Muscle of back (tissue), 11 donors: ENCODE data around the gene GBF1. TPM values are rescaled to one million over a fixed set of nuclear protein-coding genes. Genes with fewer than 3 reads are reported as not detected.
"Not testable (repeated sequence)": the region's sequence is repeated elsewhere in the genome, so short reads cannot be mapped to it uniquely, and the experiment has no call there.

Source experiments
- DNase-seq, 3 donors: peaks; one replicate each; pipeline versions ENCODE4 v3.0.0 to v3.0.0-alpha.2; 2013
- polyA plus RNA-seq, 10 donors: library from polyadenylated mRNA; unstranded; fragments of 120-200 nt; gene quantifications; one replicate each; pipeline ENCODE4 v1.2.1, GENCODE V29; 2013; ENCODE audit not compliant: insufficient read length in 10 of 10

Gene GBF1
- polyA plus RNA-seq, 10 donors: 41.2 to 56.6 (median 51.1) TPM

DNA sequence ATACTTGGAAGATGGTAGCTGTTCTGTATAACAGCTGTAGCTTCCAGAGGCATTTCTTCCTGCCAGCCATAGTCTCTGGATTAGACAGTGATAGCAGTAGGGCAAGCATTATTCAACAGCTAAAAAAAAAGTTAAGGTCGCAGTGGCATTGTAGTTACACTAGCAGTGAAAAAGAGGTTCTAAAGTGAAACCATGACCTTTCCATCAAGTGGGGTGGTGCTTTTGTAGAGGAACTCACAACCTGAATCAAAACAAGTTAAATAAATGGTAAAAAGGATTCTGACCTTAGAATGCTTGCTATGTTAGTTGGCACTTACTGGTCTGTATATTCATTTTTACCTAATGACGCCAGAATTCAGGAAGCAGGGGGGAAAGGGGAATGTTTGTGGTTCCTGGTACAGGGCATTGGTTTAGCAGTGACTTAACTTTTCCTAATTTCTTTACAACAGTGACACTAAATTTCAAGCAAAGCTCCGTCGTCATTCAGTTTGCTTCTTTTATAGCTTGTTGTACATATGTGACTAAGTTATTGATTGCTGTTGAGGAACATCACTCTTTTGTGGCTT, 55.0 kb downstream of the GBF1 start:
- peak in 1 of 3 donors; percentile 23 for DNase-seq

DNA sequence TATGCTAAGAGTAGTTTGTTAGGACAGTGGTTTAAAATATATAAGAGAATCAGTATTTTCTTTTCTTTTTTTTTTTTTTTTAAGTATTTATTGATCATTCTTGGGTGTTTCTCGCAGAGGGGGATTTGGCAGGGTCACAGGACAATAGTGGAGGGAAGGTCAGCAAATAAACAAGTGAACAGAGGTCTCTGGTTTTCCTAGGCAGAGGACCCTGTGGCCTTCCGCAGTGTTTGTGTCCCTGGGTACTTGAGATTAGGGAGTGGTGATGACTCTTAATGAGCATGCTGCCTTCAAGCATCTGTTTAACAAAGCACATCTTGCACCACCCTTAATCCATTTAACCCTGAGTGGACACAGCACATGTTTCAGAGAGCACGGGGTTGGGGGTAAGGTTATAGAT, 55.6 kb downstream of the GBF1 start:
- DNase-seq: not testable (repeated sequence)

DNA sequence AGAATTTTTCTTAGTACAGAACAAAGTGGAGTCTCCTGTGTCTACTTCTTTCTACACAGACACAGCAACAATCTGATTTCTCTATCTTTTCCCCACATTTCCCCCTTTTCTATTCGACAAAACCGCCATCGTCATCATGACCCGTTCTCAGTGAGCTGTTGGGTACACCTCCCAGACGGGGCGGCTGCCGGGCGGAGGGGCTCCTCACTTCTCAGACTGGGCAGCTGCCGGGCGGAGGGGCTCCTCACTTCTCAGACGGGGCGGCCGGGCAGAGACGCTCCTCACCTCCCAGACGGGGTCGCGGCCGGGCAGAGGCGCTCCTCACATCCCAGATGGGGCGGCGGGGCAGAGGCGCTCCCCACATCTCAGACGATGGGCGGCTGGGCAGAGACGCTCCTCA, 56.0 kb downstream of the GBF1 start:
- DNase-seq: not testable (repeated sequence)

GRCh38 chr10:102302611-102303010, 57.3 kb downstream of the GBF1 start:
- no peak for DNase-seq

DNA sequence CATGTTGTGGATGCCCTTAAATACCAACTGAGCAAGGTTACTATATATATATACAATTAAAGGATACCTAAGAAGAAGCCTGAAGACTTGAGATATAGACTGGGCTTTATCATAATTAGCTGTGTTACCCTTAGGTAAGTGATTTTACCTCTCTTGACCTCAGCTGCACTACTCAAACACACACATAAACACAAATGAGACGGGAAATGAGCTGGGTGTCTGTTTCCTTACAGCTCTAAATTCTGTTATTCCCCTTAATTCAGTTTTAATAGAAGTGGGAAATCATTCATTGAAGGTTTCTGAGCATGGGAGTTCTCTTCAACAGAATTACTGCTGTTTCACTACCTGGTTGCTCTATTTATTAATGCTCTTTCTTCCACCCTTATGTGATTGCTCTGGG, 60.7 kb downstream of the GBF1 start:
- no peak for DNase-seq

DNA sequence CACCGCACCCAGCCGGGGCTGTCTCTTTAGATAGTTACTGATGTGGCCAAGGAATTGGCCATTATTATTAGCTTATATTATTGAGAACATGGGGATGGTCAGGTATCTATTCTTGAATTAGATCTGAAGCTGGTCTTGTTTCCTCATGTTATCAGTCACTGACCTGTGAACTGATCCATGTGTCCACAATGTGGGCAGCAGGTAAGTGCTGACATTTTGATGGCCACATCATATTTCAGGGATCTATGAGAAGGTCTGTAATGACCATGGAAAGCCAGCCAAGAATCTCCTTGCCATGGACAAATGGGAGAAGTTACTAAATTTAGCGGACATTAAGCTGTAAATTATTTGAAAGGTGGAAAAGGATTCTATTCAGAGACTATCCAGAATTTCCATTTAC, 61.4 kb downstream of the GBF1 start:
- DNase-seq: no peak

DNA sequence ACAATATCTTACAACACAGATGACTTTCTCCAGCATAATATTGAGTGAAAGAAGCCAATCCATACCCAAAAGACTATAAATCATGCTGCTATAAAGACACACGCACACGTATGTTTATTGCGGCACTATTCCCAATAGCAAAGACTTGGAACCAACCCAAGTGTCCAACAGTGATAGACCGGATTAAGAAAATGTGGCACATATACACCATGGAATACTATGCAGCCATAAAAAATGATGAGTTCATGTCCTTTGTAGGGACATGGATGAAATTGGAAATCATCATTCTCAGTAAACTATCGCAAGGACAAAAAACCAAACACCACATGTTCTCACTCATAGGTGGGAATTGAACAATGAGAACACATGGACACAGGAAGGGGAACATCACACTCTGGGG, 63.0 kb downstream of the GBF1 start:
- DNase-seq: not testable (repeated sequence)

DNA sequence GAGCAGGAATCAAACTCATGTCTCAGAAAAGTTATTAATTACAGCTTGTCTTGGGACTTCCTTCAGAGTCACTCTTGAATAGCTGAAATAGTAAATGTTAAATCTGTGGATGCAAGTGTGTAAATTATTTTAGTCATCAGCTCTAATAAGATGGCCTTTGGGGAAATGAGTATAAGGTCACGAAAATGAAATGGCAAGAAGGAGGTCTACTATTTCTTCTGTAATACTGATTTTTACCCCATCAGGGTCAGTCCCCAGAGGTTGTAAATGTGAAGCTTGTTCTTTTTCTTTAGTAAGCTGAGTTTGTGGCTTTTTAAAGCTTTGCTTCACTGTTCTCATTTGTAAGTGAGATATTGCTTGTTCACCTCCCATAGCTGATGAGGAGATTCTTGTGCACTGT, 63.9 kb downstream of the GBF1 start:
- no peak for DNase-seq

DNA sequence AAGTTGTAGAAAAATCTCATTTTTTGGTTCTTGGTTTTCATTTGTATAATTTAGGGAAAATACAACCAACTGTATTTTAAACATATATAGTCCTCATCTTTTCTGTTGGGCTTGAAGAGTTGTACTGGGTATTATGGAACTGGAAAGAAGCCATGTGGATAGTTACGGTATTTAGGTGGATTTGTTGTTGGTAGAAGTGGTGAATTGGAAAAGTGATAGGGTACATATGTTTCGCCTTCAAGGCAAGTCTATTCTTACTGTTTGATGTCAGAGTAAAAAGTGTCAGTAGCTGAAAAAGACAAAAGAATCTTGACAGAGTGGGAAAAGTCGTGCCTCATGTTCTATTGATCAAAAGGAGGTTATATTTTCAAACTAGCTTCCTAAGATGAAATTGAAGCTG, 64.6 kb downstream of the GBF1 start:
- DNase-seq: no peak

- peak in 1 of 3 donors; percentile 47 for DNase-seq
These were observed 65.2 kb downstream of the GBF1 start for GRCh38 chr10:102310361-102311024.

DNA sequence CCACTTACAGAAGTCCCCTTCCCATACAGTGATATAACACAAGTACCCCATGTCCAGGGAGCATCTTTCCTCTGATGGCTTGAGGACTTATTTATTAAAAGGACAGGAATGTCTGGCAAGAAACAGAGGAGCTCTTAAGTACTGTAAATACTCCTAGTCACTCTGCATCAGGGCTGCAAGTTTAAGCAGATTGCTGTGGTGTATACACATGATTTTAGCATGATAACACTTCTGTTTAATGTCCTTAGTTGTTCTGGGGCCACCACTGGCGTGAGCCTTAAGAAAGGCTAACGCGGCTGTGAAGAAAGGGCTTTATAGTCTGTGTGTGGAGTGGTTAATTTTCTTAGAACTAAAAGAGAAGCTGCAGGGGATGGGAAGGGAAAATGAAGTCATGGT, 65.7 kb downstream of the GBF1 start:
- DNase-seq: no peak

DNA sequence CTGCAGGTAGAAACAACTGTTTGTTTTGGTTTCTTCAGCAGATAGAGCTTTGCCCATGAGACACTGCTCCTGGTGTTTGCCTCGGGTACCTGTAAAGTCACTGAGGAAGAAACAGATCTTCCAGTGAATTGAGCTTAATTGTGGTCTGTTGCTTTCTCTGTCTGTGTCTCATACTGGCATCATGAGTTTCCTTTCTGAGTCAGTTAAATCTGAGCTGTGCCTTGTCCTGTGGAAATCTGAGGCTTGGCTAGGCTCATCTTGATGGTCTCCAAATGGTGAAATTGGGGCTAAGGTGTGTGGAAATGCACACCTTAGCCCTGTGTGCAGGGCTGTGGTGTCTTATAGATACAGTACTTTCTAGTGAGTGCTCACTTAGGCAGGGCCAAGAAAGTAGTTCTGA, 67.4 kb downstream of the GBF1 start:
- DNase-seq: no peak

- DNase-seq: no peak
These were observed 68.0 kb downstream of the GBF1 start for GRCh38 chr10:102313221-102313896.

DNA sequence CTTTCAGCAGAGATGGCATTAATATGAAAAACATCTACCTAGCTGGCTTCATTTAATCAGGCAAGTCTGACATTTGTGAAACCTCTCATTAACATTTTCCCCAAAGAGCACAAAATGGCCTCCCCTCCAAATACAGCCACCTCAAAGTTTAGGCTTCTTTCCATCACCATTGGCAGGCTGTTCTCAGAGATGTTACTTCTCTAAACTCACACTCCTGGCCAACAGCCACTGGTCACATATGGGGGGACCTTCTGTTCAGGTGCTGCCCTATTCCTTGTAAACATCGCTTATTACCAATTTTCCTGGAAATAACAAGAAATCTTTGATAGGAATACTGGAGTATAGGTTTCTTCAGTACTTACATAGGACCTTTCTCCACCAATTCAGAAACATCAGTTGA, 69.5 kb downstream of the GBF1 start:
- DNase-seq: no peak

DNA sequence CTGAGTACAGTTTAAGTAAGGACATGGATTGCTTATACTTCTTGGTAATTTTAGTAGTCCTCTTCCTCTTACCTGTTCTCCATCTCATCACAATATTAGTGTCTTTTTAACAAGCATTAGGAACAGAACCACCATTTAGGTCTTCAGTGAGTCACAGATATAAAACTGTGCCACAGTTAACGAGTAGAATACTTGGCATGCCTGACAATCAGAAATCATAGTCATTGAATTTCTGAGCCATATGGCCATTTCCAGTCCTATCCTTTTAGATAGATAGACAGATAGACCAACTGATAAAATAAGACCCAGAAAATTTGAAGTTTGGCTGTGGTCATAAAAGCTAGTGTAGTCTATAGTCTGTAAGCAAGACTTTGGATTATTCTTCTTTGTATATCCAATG, 71.1 kb downstream of the GBF1 start:
- DNase-seq: no peak

- DNase-seq: no peak
These were observed 77.6 kb downstream of the GBF1 start for GRCh38 chr10:102322914-102323313.

DNA sequence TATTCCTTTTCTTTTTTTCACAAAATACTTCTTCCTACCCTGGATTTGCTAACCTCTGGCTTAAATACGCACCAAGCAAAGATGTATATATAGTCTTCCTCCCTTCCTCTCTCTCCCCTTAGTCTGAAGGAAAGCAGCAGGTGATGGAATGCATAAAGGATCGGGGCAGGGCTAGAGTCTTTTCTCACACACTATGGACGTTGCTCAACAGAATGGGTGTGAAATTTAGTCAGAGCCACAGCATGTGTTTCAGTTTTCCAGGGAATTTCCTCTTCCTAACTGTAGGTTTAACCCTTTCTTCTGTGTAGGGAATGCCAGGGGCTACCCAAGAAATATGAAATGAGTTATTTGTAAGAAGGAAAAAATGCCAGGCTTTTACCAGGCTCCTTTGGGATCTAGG, 78.7 kb downstream of the GBF1 start:
- peak; percentile 44 to 57 (median 56) for DNase-seq

GRCh38 chr10:102326031-102326430, 80.7 kb downstream of the GBF1 start:
- DNase-seq: no peak

- DNase-seq: peak; percentile 62 to 71 (median 68)
These were observed 81.7 kb downstream of the GBF1 start for GRCh38 chr10:102327002-102327401.

DNA sequence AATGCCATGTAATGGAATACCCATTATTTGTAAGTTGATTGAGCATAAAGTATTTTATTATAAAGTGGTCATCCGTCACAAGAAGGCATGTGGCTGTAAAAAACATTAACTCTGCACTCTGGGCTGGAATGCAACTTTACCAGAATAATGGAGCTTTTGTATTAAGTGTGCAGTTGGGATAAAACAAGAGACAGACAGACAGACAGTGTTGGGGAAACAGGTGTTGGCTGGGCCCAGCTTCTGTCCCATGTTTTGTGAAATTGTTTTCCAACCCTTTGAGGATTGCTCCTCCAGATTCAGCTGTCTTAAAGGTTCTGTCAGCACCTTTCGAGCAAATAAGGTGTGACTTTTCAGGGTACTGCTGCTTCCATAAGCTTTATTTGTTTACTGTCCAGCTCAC, 82.3 kb downstream of the GBF1 start:
- DNase-seq: peak in 1 of 3 donors; percentile 19

- DNase-seq: no peak
These were observed 87.4 kb downstream of the GBF1 start for GRCh38 chr10:102332772-102333171.

DNA sequence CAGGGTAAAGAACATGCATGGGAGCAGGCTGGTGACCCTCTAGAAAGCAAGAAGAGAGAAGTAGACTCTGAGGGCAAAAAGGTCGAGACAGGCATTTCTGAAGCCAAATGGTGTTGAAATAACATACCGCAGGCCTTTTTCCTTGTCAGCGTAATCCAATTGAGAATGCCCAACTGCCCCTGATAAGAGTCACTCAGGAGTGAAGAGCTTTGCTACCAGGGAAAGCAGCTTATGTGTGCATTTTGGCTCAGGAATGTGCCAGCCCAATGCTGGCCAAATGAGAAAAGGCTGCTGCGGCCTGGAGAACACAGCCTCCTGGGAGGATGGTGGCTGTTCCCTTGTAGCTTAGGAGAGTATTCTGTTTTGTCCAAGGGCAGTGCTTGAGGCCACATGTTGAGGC, 88.8 kb downstream of the GBF1 start:
- no peak for DNase-seq

DNA sequence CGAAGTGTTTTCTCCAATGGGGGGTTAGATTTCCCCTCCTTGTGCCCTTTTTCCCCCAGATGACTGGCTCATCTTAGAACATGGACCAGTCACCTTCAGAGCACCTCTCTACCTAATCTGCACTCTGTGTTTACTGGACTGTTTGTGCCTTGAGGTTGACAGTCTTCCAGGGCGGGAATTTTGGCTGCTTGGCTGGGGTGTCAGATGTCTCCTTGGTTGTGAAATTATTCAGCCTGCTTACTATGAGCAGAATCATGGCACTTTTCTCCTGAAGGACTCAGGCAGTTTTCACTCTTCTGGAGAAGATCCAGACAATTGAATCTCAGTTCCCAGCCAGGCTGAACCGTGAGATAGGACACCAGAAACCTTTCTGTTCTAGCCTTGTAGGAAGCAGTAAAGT, 89.9 kb downstream of the GBF1 start:
- DNase-seq: no peak
